ENCODE measurements around the gene ERGIC1. TPM values are rescaled to one million over a fixed set of nuclear protein-coding genes. Genes with fewer than 3 reads are reported as not detected.

The ERGIC1 gene
- total and polyA plus RNA-seq, 2 of the 13 experiments (the other 11 are each of a cell fraction or from before 2014, with no cell fraction given): 78.5 to 184 TPM

GRCh38 chr5:172901012-172901780 lies 67.1 kb downstream of the ERGIC1 start (continued):
- TF ChIP-seq, protein P1, sequence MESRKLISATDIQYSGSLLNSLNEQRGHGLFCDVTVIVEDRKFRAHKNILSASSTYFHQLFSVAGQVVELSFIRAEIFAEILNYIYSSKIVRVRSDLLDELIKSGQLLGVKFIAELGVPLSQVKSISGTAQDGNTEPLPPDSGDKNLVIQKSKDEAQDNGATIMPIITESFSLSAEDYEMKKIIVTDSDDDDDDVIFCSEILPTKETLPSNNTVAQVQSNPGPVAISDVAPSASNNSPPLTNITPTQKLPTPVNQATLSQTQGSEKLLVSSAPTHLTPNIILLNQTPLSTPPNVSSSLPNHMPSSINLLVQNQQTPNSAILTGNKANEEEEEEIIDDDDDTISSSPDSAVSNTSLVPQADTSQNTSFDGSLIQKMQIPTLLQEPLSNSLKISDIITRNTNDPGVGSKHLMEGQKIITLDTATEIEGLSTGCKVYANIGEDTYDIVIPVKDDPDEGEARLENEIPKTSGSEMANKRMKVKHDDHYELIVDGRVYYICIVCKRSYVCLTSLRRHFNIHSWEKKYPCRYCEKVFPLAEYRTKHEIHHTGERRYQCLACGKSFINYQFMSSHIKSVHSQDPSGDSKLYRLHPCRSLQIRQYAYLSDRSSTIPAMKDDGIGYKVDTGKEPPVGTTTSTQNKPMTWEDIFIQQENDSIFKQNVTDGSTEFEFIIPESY (CRISPR knock-in tag; IDR thresholded peaks at IDR 0.05): peak; percentile 42; the same call in 1 of the 2 replicates
- TF ChIP-seq FOXO1 (CRISPR knock-in tag; IDR thresholded peaks at IDR 0.05) (no peak), ZBTB38 (CRISPR knock-in tag; IDR thresholded peaks at IDR 0.05) (no peak), SIN3B (IDR thresholded peaks at IDR 0.05; ENCODE audit: low read length) (no peak), ONECUT2 (CRISPR knock-in tag; IDR thresholded peaks at IDR 0.05) (no peak), PATZ1 (CRISPR knock-in tag; IDR thresholded peaks at IDR 0.05) (peak; percentile 47; the same call in 1 of the 2 replicates), ZNF225 (CRISPR knock-in tag; IDR thresholded peaks at IDR 0.05) (no peak), ZNF703 (CRISPR knock-in tag; IDR thresholded peaks at IDR 0.05; ENCODE audit: borderline replicate concordance) (no peak), FUBP1 (CRISPR knock-in tag; IDR thresholded peaks at IDR 0.05; ENCODE audit: borderline replicate concordance) (no peak), ZBTB1 (CRISPR knock-in tag; IDR thresholded peaks at IDR 0.05; ENCODE audit: borderline replicate concordance) (no peak), IRF1 (CRISPR knock-in tag; IDR thresholded peaks at IDR 0.05; ENCODE audit: low read depth) (no peak), ZNF770 (CRISPR knock-in tag; IDR thresholded peaks at IDR 0.05) (peak; percentile 84; the same call in 1 of the 2 replicates), GATAD2A (CRISPR knock-in tag; IDR thresholded peaks at IDR 0.05) (0 out of 2 replicates have a peak, but pooled peaks have one; percentile 10), DPF2 (CRISPR knock-in tag; IDR thresholded peaks at IDR 0.05; ENCODE audit: borderline replicate concordance, low read depth) (no peak)
- TF ChIP-seq, protein P2, sequence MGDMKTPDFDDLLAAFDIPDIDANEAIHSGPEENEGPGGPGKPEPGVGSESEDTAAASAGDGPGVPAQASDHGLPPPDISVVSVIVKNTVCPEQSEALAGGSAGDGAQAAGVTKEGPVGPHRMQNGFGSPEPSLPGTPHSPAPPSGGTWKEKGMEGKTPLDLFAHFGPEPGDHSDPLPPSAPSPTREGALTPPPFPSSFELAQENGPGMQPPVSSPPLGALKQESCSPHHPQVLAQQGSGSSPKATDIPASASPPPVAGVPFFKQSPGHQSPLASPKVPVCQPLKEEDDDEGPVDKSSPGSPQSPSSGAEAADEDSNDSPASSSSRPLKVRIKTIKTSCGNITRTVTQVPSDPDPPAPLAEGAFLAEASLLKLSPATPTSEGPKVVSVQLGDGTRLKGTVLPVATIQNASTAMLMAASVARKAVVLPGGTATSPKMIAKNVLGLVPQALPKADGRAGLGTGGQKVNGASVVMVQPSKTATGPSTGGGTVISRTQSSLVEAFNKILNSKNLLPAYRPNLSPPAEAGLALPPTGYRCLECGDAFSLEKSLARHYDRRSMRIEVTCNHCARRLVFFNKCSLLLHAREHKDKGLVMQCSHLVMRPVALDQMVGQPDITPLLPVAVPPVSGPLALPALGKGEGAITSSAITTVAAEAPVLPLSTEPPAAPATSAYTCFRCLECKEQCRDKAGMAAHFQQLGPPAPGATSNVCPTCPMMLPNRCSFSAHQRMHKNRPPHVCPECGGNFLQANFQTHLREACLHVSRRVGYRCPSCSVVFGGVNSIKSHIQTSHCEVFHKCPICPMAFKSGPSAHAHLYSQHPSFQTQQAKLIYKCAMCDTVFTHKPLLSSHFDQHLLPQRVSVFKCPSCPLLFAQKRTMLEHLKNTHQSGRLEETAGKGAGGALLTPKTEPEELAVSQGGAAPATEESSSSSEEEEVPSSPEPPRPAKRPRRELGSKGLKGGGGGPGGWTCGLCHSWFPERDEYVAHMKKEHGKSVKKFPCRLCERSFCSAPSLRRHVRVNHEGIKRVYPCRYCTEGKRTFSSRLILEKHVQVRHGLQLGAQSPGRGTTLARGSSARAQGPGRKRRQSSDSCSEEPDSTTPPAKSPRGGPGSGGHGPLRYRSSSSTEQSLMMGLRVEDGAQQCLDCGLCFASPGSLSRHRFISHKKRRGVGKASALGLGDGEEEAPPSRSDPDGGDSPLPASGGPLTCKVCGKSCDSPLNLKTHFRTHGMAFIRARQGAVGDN (CRISPR knock-in tag; IDR thresholded peaks at IDR 0.05): peak; percentile 19; the same call in 1 of the 2 replicates
